AG04450 (cell line): ENCODE measurements around the gene MUC5B. TPM values are rescaled to one million over a fixed set of nuclear protein-coding genes. Genes with fewer than 3 reads are reported as not detected.

Experiments
- CTCF ChIA-PET: fragments of 300-600, 350-600 bp; formaldehyde crosslinking; extraction: SDS; loops from one replicate; lab custom pipeline; 2022; ENCODE audit warnings: antibody characterized with exemption, inconsistent platforms; lab: Charles Lee
- POLR2A ChIA-PET: fragments of 350-600 bp; formaldehyde crosslinking; extraction: SDS; loops from one replicate; lab custom pipeline; 2021; ENCODE audit warnings: antibody characterized with exemption, inconsistent platforms; lab: Yijun Ruan, JAX
- DNase-seq: peaks from one replicate; pipeline ENCODE4 v3.0.0-alpha.2; 2011; ENCODE audit warnings: low read depth, low spot score
- H3K27ac ChIP-seq: one replicate; pipeline ENCODE4 v1.5.1; 2012; ENCODE audit warnings: low read depth, low read length, control low read depth
- H3K27me3 ChIP-seq: one replicate; pipeline ENCODE4 v1.6.0; 2012; ENCODE audit warnings: low read length; ENCODE audit not compliant: control insufficient read depth, insufficient read depth
- H3K4me3 ChIP-seq: 2 replicates; pipeline ENCODE4 v1.5.1; 2011; ENCODE audit warnings: mild to moderate bottlenecking, low read depth, low read length, control low read depth
- H3K9me3 ChIP-seq: 2 replicates; pipeline ENCODE4 v1.5.1; 2012; ENCODE audit warnings: low read length; ENCODE audit not compliant: control insufficient read depth, insufficient read depth
- polyA plus RNA-seq: library from polyadenylated mRNA; depleted of rRNA; stranded (reverse); fragments of >200 nt; gene quantifications from 2 replicates; pipeline ENCODE4 v1.2.3, GENCODE V29; 2011
- TF ChIP-seq, protein P1 (sequence below): IDR thresholded peaks from 2 replicates; pipeline ENCODE4 v1.5.1; 2011; ENCODE audit warnings: low read depth, low read length, control low read depth, inconsistent platforms

The MUC5B gene
- polyA plus RNA-seq, 1 experiment, result not detected

DNA sequence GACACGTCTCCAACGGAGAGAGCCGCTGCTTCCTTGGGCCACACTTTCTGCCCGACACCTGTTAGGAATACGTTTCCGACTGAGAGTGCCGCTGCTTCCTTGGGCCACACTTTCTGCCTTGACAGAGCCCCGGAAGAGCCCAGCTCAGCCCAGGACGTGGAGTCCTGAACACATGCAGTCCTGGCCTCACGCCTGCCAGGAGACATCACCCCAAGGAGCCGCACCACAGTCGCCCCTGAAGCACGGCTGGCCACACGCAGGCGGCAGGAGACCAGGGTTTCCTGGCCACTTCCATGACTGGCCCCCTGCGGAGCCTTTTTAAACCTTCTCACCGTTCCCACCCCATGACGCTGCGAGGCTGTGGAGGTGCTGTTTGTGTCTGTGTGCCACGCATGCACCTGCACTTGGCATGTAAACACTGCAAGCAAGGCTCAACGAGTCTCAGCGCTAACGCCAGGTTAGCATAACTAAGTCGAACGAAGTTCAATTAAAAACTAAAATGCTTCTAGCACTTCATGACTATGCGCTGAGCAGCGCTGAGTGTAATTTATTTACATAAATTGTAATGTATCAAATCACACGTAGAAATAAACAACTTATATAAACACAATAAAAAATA is 77.8 kb downstream of the MUC5B start:
- peak overlapping the region; percentile 31 for H3K27ac ChIP-seq
- POLR2A ChIA-PET, result no interaction called here
- TF ChIP-seq, protein P1, sequence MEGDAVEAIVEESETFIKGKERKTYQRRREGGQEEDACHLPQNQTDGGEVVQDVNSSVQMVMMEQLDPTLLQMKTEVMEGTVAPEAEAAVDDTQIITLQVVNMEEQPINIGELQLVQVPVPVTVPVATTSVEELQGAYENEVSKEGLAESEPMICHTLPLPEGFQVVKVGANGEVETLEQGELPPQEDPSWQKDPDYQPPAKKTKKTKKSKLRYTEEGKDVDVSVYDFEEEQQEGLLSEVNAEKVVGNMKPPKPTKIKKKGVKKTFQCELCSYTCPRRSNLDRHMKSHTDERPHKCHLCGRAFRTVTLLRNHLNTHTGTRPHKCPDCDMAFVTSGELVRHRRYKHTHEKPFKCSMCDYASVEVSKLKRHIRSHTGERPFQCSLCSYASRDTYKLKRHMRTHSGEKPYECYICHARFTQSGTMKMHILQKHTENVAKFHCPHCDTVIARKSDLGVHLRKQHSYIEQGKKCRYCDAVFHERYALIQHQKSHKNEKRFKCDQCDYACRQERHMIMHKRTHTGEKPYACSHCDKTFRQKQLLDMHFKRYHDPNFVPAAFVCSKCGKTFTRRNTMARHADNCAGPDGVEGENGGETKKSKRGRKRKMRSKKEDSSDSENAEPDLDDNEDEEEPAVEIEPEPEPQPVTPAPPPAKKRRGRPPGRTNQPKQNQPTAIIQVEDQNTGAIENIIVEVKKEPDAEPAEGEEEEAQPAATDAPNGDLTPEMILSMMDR, result no peak
- peaks cover 7% of the 10 kb centered on the region; the same call in 1 of the 2 replicates for H3K9me3 ChIP-seq
- CTCF ChIA-PET, result no interaction called here
- H3K27me3 ChIP-seq, result no peaks in the 10 kb centered on the region
- DNase-seq, result no peak
- H3K4me3 ChIP-seq, result no peak overlapping the region

DNA sequence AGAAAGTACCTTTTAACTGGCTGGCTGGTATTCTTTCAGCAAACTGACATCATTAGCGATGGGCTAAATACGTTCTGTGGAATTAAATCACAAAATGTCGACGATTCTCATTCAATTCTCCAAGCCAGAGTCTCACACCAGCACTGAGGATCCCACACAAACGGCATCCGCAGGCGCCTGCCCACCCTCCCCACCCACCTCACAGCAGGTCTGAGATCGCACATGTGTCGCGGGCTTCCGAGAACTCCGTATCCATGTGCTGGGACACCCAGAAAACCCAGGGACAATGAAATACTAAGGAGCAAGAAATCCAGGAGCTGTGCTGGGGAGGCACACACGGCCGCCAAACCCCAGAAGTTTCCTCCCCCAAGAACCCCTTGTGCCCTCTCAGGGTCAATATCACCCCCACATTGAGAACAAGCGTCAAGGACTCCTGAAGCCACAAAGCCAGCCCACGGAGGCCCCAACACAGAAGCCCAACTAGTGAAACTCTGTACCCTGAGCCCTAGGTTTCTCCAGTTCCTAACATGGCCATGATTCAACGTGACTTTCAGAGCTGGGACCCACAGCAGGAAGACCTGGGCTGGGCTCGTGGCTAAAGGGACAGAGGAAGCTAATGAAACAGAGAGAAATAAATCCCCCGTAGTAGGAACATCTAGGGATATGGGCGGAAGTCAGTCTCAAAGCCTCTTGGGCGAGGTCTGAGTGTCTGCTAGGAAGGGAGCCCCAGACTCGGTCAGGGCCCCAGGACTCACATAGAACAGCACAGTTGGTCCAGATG is 78.5 kb downstream of the MUC5B start:
- Histone ChIP-seq H3K27ac (no peak overlapping the region), H3K4me3 (no peak overlapping the region), H3K27me3 (no peaks in the 10 kb centered on the region), H3K9me3 (peaks cover 7% of the 10 kb centered on the region; the same call in 1 of the 2 replicates)
- TF ChIP-seq, protein P1, result no peak
- no peak for DNase-seq
- CTCF ChIA-PET, result no interaction called here
- POLR2A ChIA-PET, result no interaction called here

DNA sequence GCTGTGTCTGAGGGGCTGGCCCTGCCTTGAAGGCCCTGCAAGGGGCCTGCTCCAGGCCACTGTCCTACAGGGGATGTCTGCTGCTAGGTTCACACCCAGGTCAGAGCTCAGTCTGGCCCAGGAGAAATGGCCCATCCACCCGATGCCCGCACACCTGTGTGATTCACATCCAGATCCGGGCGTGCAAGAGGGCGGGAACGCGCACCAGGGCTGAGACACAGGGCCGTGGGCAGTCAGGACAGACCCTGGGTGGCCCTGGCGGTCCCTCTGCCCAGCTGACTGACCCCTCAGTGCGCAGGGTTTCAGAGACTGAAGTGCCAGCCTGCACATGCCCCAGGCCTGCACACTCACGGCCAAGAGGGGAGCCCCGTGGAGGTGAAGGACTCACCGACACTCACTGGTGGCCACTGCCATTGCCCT is 79.2 kb downstream of the MUC5B start:
- no peak overlapping the region for H3K4me3 ChIP-seq
- POLR2A ChIA-PET, result no interaction called here
- DNase-seq, result no peak
- H3K9me3 ChIP-seq, result peaks cover 7% of the 10 kb centered on the region; the same call in 1 of the 2 replicates
- CTCF ChIA-PET, result no interaction called here
- no peaks in the 10 kb centered on the region for H3K27me3 ChIP-seq
- no peak overlapping the region for H3K27ac ChIP-seq
- TF ChIP-seq, protein P1, result no peak

DNA sequence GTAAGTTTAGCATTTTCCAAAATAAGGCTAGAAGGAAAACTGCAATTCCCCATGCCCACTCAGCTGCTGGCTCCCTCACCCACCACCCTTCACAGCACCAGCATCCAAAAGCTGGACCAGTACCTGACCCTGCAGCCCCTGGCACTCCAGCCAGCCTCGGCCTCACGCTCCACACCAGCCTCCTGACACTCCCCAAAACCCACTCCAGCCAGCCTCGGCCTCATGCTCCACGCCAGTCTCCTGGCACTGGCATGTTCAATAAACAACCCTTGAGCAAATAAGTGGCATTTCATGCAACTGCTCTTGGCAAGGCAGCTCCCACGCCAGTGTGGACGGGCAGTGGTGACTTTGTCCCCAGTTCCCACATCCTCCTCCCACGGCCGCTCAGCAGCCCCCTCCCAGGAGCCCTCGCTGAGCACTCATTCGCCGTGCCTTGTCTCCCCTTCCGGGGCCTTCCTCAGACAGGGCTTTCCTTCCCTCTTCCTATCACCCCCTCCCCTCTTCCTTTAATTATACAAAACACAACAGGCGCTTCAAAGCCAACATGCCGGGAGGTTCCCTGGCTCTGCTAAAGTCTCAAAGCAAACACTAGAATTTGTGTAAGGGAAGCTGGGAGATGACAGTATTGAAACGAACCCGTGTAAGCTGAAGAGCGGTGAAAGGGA is 79.7 kb downstream of the MUC5B start:
- H3K27me3 ChIP-seq, result no peaks in the 10 kb centered on the region
- TF ChIP-seq, protein P1, result no peak
- peaks cover 7% of the 10 kb centered on the region; the same call in 1 of the 2 replicates for H3K9me3 ChIP-seq
- ChIA-PET CTCF (no interaction called here), POLR2A (no interaction called here)
- H3K4me3 ChIP-seq, result no peak overlapping the region
- DNase-seq, result no peak
- H3K27ac ChIP-seq, result no peak overlapping the region
